ENCODE data around the gene APMAP. TPM values are rescaled to one million over a fixed set of nuclear protein-coding genes. Genes with fewer than 3 reads are reported as not detected.

The APMAP gene
- total and polyA plus RNA-seq, 2 of the 13 experiments (the other 11 are each of a cell fraction or from before 2014, with no cell fraction given) = 168 to 214 TPM

- TF ChIP-seq ATF3 (CRISPR knock-in tag; IDR thresholded peaks at IDR 0.05) (no peak), MIXL1 (CRISPR knock-in tag; IDR thresholded peaks at IDR 0.05) (no peak), SNAPC4 (CRISPR knock-in tag; IDR thresholded peaks at IDR 0.05) (no peak), ZNF713 (CRISPR knock-in tag; IDR thresholded peaks at IDR 0.05) (no peak), ZNF589 (CRISPR knock-in tag; conservative IDR thresholded peaks at IDR 0.05) (no peak), GZF1 (CRISPR knock-in tag; IDR thresholded peaks at IDR 0.05) (no peak), FOSL2 (CRISPR knock-in tag; IDR thresholded peaks at IDR 0.05) (no peak), KDM5A (IDR thresholded peaks at IDR 0.05; ENCODE audit: borderline replicate concordance, low read length) (no peak), ZBTB33 (CRISPR knock-in tag; IDR thresholded peaks at IDR 0.05) (no peak), MEIS2 (CRISPR knock-in tag; IDR thresholded peaks at IDR 0.05) (0 out of 2 replicates have a peak, but pooled peaks have one; percentile 69), ERF (CRISPR knock-in tag; IDR thresholded peaks at IDR 0.05) (peak; percentile 57; the same call in 1 of the 2 replicates), ZNF784 (CRISPR knock-in tag; IDR thresholded peaks at IDR 0.05; ENCODE audit: borderline replicate concordance) (no peak), HNF1B (CRISPR knock-in tag; IDR thresholded peaks at IDR 0.05) (peak; percentile 52; the same call in 1 of the 2 replicates), ZNF512 (CRISPR knock-in tag; IDR thresholded peaks at IDR 0.05) (no peak), ZNF773 (CRISPR knock-in tag; IDR thresholded peaks at IDR 0.05; ENCODE audit: borderline replicate concordance) (no peak; the same call in 1 of the 2 replicates), ZNF569 (CRISPR knock-in tag; IDR thresholded peaks at IDR 0.05; ENCODE audit: borderline replicate concordance) (no peak), EZH2 (conservative IDR thresholded peaks at IDR 0.05; ENCODE audit: low read depth, low read length) (no peak)
Measured at GRCh38 chr20:24917797-24918578, 74.6 kb downstream of the APMAP start (continued).

Measured in HepG2 (cell line).